ENCODE results near the gene PPARG. TPM values are rescaled to one million over a fixed set of nuclear protein-coding genes. Genes with fewer than 3 reads are reported as not detected.

Gene PPARG
- polyA plus RNA-seq, 3 donors from 2014 or later = not detected

- Mint-ChIP-seq H3K4me3 (no peak overlapping the region), H3K36me3 (no peaks in the 10 kb centered on the region), H3K27me3 (ENCODE audit: low read depth in 3 of 3) (peaks cover 0 to 8% (median 8%) of the 10 kb centered on the region in 3 donors), H3K4me1 (no peaks in the 10 kb centered on the region), H3K9me3 (no peaks in the 10 kb centered on the region), H3K27ac (no peak overlapping the region)
- no peak for DNase-seq
These were observed 40.1 kb downstream of the PPARG start for GRCh38 chr3:12328837-12329462.

- H3K4me1 Mint-ChIP-seq = peaks cover 16% of the 10 kb centered on the region in 2 donors
- no peaks in the 10 kb centered on the region for H3K9me3 Mint-ChIP-seq
- DNase-seq = no peak
- no peak overlapping the region for H3K4me3 Mint-ChIP-seq
- H3K36me3 Mint-ChIP-seq = no peaks in the 10 kb centered on the region
- H3K27me3 Mint-ChIP-seq (ENCODE audit: low read depth in 3 of 3) = peaks cover 0 to 3% (median 0%) of the 10 kb centered on the region in 3 donors
- H3K27ac Mint-ChIP-seq = no peak overlapping the region
These were observed 45.9 kb downstream of the PPARG start for GRCh38 chr3:12334786-12335185.

GRCh38 chr3:12335421-12335820 lies 46.6 kb downstream of the PPARG start:
- no peaks in the 10 kb centered on the region for H3K36me3 Mint-ChIP-seq
- peak overlapping the region in 3 of 5 donors; percentile 60 to 68 (median 65) for H3K4me3 Mint-ChIP-seq
- no peaks in the 10 kb centered on the region for H3K9me3 Mint-ChIP-seq

GRCh38 chr3:12336099-12336498 lies 47.2 kb downstream of the PPARG start:
- H3K4me1 Mint-ChIP-seq = peaks cover 16% of the 10 kb centered on the region in 2 donors
- peaks cover 0 to 5% (median 0%) of the 10 kb centered on the region in 3 donors for H3K27me3 Mint-ChIP-seq (ENCODE audit: low read depth in 3 of 3)
- peak overlapping the region in 4 of 6 donors; percentile 12 to 52 (median 50) for H3K27ac Mint-ChIP-seq
- no peaks in the 10 kb centered on the region for H3K36me3 Mint-ChIP-seq
- peak; percentile 3 to 31 (median 17) for DNase-seq
- H3K9me3 Mint-ChIP-seq = no peaks in the 10 kb centered on the region
- peak overlapping the region in 4 of 5 donors; percentile 2 to 68 (median 62) for H3K4me3 Mint-ChIP-seq

More at GRCh38 chr3:12335421-12335820, 46.6 kb downstream of the PPARG start:
- Mint-ChIP-seq H3K4me1 (peaks cover 16% of the 10 kb centered on the region in 2 donors), H3K27ac (peak overlapping the region in 2 of 6 donors; percentile 12 to 51), H3K27me3 (ENCODE audit: low read depth in 3 of 3) (peaks cover 0 to under 1% (median 0%) of the 10 kb centered on the region in 3 donors)
- no peak for DNase-seq

- no peak overlapping the region for H3K27ac Mint-ChIP-seq
- H3K27me3 Mint-ChIP-seq (ENCODE audit: low read depth in 3 of 3) = peaks cover 0 to 5% (median 3%) of the 10 kb centered on the region in 3 donors
- no peaks in the 10 kb centered on the region for H3K9me3 Mint-ChIP-seq
- H3K36me3 Mint-ChIP-seq = no peaks in the 10 kb centered on the region
- H3K4me1 Mint-ChIP-seq = peaks cover 16% of the 10 kb centered on the region in 2 donors
- no peak overlapping the region for H3K4me3 Mint-ChIP-seq
- DNase-seq = no peak
These were observed 50.0 kb downstream of the PPARG start for GRCh38 chr3:12338595-12339546.

- Mint-ChIP-seq H3K27me3 (ENCODE audit: low read depth in 3 of 3) (peaks cover 0 to 5% (median 3%) of the 10 kb centered on the region in 3 donors), H3K4me1 (peaks cover 16% of the 10 kb centered on the region in 2 donors), H3K9me3 (no peaks in the 10 kb centered on the region), H3K4me3 (no peak overlapping the region), H3K27ac (no peak overlapping the region), H3K36me3 (no peaks in the 10 kb centered on the region)
- DNase-seq = no peak
These were observed 51.0 kb downstream of the PPARG start for GRCh38 chr3:12339701-12340480.

GRCh38 chr3:12340506-12340905 lies 51.6 kb downstream of the PPARG start:
- no peak overlapping the region for H3K27ac Mint-ChIP-seq
- H3K27me3 Mint-ChIP-seq (ENCODE audit: low read depth in 3 of 3) = peaks cover 0 to 5% (median 3%) of the 10 kb centered on the region in 3 donors
- H3K4me3 Mint-ChIP-seq = no peak overlapping the region
- no peaks in the 10 kb centered on the region for H3K36me3 Mint-ChIP-seq
- peaks cover 13% of the 10 kb centered on the region in 2 donors for H3K4me1 Mint-ChIP-seq
- no peak for DNase-seq
- no peaks in the 10 kb centered on the region for H3K9me3 Mint-ChIP-seq

GRCh38 chr3:12342151-12342550 lies 53.3 kb downstream of the PPARG start:
- H3K4me3 Mint-ChIP-seq = no peak overlapping the region
- H3K4me1 Mint-ChIP-seq = no peaks in the 10 kb centered on the region
- no peaks in the 10 kb centered on the region for H3K9me3 Mint-ChIP-seq
- H3K27me3 Mint-ChIP-seq (ENCODE audit: low read depth in 3 of 3) = peaks cover 0 to 7% (median 3%) of the 10 kb centered on the region in 3 donors
- DNase-seq = no peak
- H3K36me3 Mint-ChIP-seq = no peaks in the 10 kb centered on the region
- H3K27ac Mint-ChIP-seq = no peak overlapping the region

- no peak overlapping the region for H3K27ac Mint-ChIP-seq
- H3K4me3 Mint-ChIP-seq = no peak overlapping the region
- no peaks in the 10 kb centered on the region for H3K9me3 Mint-ChIP-seq
- no peaks in the 10 kb centered on the region for H3K36me3 Mint-ChIP-seq
- DNase-seq = no peak
- no peaks in the 10 kb centered on the region for H3K4me1 Mint-ChIP-seq
- H3K27me3 Mint-ChIP-seq (ENCODE audit: low read depth in 3 of 3) = peaks cover 3 to 7% (median 3%) of the 10 kb centered on the region in 3 donors
These were observed 54.2 kb downstream of the PPARG start for GRCh38 chr3:12343047-12343501.

GRCh38 chr3:12345141-12345561 lies 56.3 kb downstream of the PPARG start:
- Mint-ChIP-seq H3K27ac (no peak overlapping the region), H3K9me3 (no peaks in the 10 kb centered on the region), H3K4me1 (no peaks in the 10 kb centered on the region), H3K27me3 (ENCODE audit: low read depth in 3 of 3) (peaks cover 3 to 7% (median 3%) of the 10 kb centered on the region in 3 donors), H3K36me3 (no peaks in the 10 kb centered on the region), H3K4me3 (no peak overlapping the region)
- no peak for DNase-seq

GRCh38 chr3:12345584-12346494 lies 57.0 kb downstream of the PPARG start:
- H3K4me3 Mint-ChIP-seq = no peak overlapping the region
- peaks cover 3 to 4% (median 3%) of the 10 kb centered on the region in 3 donors for H3K27me3 Mint-ChIP-seq (ENCODE audit: low read depth in 3 of 3)
- H3K36me3 Mint-ChIP-seq = no peaks in the 10 kb centered on the region
- no peaks in the 10 kb centered on the region for H3K9me3 Mint-ChIP-seq
- DNase-seq = no peak
- no peaks in the 10 kb centered on the region for H3K4me1 Mint-ChIP-seq
- H3K27ac Mint-ChIP-seq = no peak overlapping the region

- H3K27ac Mint-ChIP-seq = no peak overlapping the region
- H3K9me3 Mint-ChIP-seq = no peaks in the 10 kb centered on the region
- no peaks in the 10 kb centered on the region for H3K36me3 Mint-ChIP-seq
- DNase-seq = no peak
- H3K4me3 Mint-ChIP-seq = no peak overlapping the region
- H3K4me1 Mint-ChIP-seq = no peaks in the 10 kb centered on the region
- peaks cover 1 to 4% (median 3%) of the 10 kb centered on the region in 3 donors for H3K27me3 Mint-ChIP-seq (ENCODE audit: low read depth in 3 of 3)
These were observed 58.4 kb downstream of the PPARG start for GRCh38 chr3:12347301-12347700.

Measured in immature natural killer cell (primary cell).